ENCODE results near the gene CFAP299.

CFAP299 gene

DNA sequence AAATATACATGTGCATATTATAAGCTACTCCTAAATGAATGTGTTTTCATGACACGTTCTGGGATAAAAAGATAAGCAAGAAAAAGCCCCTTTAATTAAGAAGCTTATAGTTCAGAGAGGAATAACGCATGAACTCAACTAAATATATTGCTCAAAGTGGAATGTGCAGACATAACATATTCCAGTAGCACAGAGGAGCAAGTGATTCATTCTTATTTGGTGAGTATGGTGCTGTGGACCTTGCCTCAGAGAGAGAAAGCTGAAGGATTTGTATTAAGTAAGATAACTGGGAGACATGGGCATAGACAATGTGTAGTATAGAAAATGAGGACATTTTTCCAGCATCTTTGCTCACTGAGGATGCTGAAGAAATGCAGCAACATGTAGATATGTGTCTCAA is 76.8 kb downstream of the CFAP299 start:
- TF ChIP-seq, protein P1, sequence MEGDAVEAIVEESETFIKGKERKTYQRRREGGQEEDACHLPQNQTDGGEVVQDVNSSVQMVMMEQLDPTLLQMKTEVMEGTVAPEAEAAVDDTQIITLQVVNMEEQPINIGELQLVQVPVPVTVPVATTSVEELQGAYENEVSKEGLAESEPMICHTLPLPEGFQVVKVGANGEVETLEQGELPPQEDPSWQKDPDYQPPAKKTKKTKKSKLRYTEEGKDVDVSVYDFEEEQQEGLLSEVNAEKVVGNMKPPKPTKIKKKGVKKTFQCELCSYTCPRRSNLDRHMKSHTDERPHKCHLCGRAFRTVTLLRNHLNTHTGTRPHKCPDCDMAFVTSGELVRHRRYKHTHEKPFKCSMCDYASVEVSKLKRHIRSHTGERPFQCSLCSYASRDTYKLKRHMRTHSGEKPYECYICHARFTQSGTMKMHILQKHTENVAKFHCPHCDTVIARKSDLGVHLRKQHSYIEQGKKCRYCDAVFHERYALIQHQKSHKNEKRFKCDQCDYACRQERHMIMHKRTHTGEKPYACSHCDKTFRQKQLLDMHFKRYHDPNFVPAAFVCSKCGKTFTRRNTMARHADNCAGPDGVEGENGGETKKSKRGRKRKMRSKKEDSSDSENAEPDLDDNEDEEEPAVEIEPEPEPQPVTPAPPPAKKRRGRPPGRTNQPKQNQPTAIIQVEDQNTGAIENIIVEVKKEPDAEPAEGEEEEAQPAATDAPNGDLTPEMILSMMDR (IDR thresholded peaks at IDR 0.05; ENCODE audit: low read depth, low read length) = no peak
- H3K4me3 ChIP-seq (ENCODE audit: low read depth, low read length) = no peak overlapping the region

DNA sequence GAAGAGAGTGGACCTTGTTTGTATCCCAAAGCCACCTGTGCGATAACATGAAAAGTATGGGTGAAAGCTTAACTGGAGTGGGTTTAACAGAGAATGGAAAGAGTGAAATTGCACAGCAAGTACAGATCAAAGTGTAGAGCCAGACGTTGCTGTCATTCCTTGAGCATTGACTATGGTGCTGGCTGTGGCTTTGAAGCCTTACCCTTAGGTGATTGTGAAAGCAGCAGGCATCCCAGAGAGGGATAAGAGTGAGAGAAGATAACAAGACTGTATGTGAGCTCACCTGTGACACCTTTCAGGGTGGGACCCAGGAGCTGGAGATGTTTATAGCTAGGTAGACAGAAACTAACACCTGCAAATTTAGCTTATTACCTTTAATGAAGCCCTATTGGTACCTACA is 77.6 kb downstream of the CFAP299 start:
- H3K4me3 ChIP-seq (ENCODE audit: low read depth, low read length) = no peak overlapping the region
- TF ChIP-seq, protein P1 (IDR thresholded peaks at IDR 0.05; ENCODE audit: low read depth, low read length) = no peak

DNA sequence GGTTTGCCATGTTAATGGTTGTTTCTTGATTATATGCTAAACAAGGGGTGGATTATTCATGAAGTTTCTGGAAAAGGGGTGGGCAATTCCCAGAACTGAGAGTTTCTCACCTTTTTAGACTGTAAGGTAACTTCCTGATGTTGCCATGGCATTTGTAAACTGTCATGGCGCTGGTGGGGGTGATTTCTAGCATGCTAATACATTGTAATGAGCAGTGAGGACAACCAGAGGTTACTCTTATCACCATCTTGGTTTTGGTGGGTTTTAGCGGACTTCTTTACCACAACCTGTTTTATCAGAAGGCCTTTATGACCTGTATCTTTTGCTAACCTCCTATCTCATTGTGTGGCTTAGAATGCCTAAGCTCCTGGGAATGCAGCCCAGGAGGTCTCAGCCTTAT is 81.5 kb downstream of the CFAP299 start:
- H3K4me3 ChIP-seq (ENCODE audit: low read depth, low read length) = no peak overlapping the region
- TF ChIP-seq, protein P1 (IDR thresholded peaks at IDR 0.05; ENCODE audit: low read depth, low read length) = no peak

DNA sequence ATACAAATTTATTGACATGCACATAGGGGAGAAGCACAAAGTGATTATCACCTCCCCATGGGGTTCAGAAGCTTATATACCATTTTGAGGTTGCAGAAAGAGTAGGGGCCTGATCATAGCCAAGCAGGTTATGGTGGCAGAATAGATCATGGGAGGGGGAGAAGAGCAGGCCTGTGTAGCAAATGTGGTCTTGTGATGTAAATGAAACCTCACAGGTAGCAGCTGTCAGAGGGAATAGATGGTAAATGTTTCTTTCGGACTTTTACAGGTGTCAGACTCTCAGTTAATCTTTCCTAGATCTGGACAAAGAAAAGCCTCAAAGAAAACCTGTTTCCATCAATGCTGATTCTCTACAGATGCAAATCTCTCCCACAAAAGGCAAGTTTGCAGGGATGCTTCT is 84.4 kb downstream of the CFAP299 start:
- TF ChIP-seq, protein P1 (IDR thresholded peaks at IDR 0.05; ENCODE audit: low read depth, low read length) = no peak
- no peak overlapping the region for H3K4me3 ChIP-seq (ENCODE audit: low read depth, low read length)

DNA sequence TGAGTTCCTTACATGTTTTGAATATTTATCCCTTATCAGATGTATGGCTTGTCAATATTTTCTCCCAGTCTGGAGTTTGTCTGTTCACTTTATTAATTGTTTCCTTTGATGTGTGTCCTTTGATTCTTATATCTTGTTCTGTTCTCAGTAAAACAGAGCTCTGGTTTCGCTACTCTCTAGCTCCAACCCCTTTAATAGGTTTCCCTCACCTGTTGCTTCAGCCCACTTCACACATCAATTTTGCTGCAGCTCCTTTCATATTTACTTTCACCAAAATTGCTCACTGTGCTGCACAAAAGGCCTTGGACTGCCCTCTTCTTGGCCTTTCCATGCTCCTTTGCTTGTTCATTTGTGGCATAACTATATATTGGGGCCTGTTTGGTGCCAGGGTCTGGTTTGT is 85.1 kb downstream of the CFAP299 start:
- TF ChIP-seq, protein P1 (IDR thresholded peaks at IDR 0.05; ENCODE audit: low read depth, low read length) = no peak
- no peak overlapping the region for H3K4me3 ChIP-seq (ENCODE audit: low read depth, low read length)

DNA sequence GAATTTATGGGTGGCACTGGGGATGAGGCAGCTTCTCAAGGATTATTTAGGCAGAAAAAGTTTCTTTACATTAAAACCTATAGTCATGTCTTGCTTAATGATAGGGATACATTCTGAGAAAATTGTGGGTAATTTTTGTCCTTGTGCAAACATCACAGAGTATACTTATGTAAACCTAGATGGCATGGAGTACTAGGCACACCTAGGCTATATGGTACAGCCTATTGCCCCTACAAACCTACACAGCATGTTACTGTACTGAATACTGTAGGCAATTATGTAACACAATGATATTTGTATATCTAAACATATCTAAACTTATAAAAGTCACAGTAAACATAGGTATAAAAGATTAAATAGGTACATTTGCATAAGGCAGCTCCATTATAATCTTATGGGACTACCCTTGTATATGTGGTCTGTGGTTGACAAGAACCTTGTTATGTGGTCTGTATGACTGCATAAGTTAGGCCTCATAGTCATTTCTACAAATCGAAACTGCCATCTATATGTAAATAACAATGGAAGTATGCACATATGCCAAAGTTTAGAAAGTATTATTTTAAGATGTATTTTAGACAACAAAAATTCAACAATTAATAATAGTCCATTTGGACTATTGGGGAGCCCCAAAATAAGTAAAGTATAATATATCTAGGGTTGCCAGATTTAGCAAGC is 87.3 kb downstream of the CFAP299 start:
- TF ChIP-seq, protein P1 (IDR thresholded peaks at IDR 0.05; ENCODE audit: low read depth, low read length) = no peak
- no peak overlapping the region for H3K4me3 ChIP-seq (ENCODE audit: low read depth, low read length)

DNA sequence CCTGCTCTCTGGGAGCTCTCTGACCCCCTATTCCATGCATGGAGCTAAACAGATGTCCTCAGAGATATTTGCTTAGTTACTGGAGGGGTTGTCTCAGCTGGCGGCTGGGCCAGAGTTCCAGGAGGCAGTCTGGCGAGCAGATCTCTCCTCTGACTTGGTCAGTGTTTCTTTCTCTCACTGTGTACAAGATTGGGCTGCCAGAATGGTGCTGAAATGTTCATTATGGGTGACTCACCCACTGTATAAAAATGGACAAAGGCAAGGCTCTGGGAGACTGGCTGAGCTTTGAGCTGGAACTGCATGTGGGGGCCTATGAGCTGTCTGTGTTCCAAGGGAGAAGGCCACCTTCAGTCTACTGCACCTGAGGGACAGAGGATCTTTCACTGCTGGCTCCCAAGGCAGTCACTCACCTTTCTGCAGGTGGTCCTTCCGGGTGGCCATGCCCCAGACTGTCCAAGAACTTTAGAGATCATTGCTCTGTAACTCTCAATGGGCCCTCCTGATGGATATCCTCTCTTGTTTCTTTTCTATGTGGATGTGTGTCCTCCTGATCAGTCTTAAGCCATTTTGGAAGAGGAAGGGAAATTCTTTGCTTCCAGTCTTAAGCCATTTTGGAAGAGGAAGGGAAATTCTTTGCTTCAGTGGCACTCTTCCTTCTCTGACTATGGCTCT is 88.2 kb downstream of the CFAP299 start:
- H3K4me3 ChIP-seq (ENCODE audit: low read depth, low read length) = no peak overlapping the region
- TF ChIP-seq, protein P1 (IDR thresholded peaks at IDR 0.05; ENCODE audit: low read depth, low read length) = no peak

Data from WI38 (cell line).